Hepatocyte (in vitro differentiated cells): ENCODE data around the gene DTX3. TPM values are rescaled to one million over a fixed set of nuclear protein-coding genes. Genes with fewer than 3 reads are reported as not detected.
A peak's percentile ranks its signal among the peaks of the same experiment; 100 is the strongest.

Source experiments
- DNase-seq: peaks from one replicate; pipeline ENCODE4 v3.0.0-alpha.2; 2016; ENCODE audit warnings: low spot score
- H2AFZ ChIP-seq: fragments of 200-600 bp; sonication (generic); 2 replicates; pipeline ENCODE4 v1.6.0; 2016; ENCODE audit warnings: antibody characterized with exemption, mild to moderate bottlenecking
- H3K27ac ChIP-seq: fragments of 200-600 bp; sonication (generic); 2 replicates; pipeline ENCODE4 v1.5.1; 2016; ENCODE audit warnings: mild to moderate bottlenecking
- H3K27me3 ChIP-seq: fragments of 200-600 bp; sonication (generic); 2 replicates; pipeline ENCODE4 v1.6.1; 2016
- H3K36me3 ChIP-seq: fragments of 200-600 bp; sonication (generic); replicated peaks from 2 replicates; pipeline ENCODE4 v1.5.1; 2016; ENCODE audit warnings: low read depth; ENCODE audit not compliant: insufficient read depth
- H3K4me1 ChIP-seq: fragments of 200-600 bp; sonication (generic); 2 replicates; pipeline ENCODE4 v1.5.1; 2016; ENCODE audit warnings: mild to moderate bottlenecking, moderate library complexity; ENCODE audit not compliant: insufficient read depth
- H3K4me2 ChIP-seq: fragments of 200-600 bp; sonication (generic); 2 replicates; pipeline ENCODE4 v1.6.0; 2016
- H3K4me3 ChIP-seq: fragments of 200-600 bp; sonication (generic); 2 replicates; pipeline ENCODE4 v1.5.1; 2016; ENCODE audit warnings: mild to moderate bottlenecking
- H3K79me2 ChIP-seq: fragments of 200-600 bp; sonication (generic); 2 replicates; pipeline ENCODE4 v1.6.0; 2017; ENCODE audit warnings: mild to moderate bottlenecking
- H3K9me2 ChIP-seq: fragments of 200-600 bp; sonication (generic); replicated peaks from 2 replicates; pipeline ENCODE4 v1.6.0; 2017; ENCODE audit warnings: mild to moderate bottlenecking; ENCODE audit not compliant: insufficient read depth
- H3K9me3 ChIP-seq: fragments of 200-600 bp; sonication (generic); 2 replicates; pipeline ENCODE4 v1.5.1; 2016; ENCODE audit warnings: low read depth, mild to moderate bottlenecking
- H4K20me1 ChIP-seq: fragments of 200-600 bp; sonication (generic); 2 replicates; pipeline ENCODE4 v1.6.0; 2016; ENCODE audit warnings: mild to moderate bottlenecking; ENCODE audit not compliant: insufficient read depth, poor library complexity, severe bottlenecking
- EZH2 ChIP-seq: fragments of 200-600 bp; sonication (generic); IDR thresholded peaks from 2 replicates; pipeline ENCODE4 v1.6.1; 2016; ENCODE audit warnings: antibody characterized with exemption, mild to moderate bottlenecking, borderline replicate concordance
- EZH2phosphoT487 ChIP-seq: fragments of 200-600 bp; sonication (generic); IDR thresholded peaks from one replicate; pipeline ENCODE4 v1.6.1; 2018; ENCODE audit warnings: antibody characterized with exemption, mild to moderate bottlenecking, low read depth, moderate library complexity; ENCODE audit not compliant: unreplicated experiment, severe bottlenecking
- WGBS: methylation state at CpG from one replicate; pipeline ENCODE4 v1.1.6; 2016; ENCODE audit warnings: low lambda C conversion rate; ENCODE audit errors: missing lambda C conversion rate; 5-methylcytosine and 5-hydroxymethylcytosine counted together
- polyA plus RNA-seq: library from polyadenylated mRNA; unstranded; fragments of >200 nt; fragmentation: Nextera tagmentation; extraction: Ambion mirVana; gene quantifications from 2 replicates; pipeline ENCODE4 v1.2.1, GENCODE V29; 2016
- total RNA-seq: library from RNA; depleted of rRNA; stranded (reverse); fragments of >200 nt; gene quantifications from 2 replicates; pipeline ENCODE4 v1.2.3, GENCODE V29; 2014
- TF ChIP-seq, protein P1 (sequence below): fragments of 200-600 bp; sonication (generic); IDR thresholded peaks from 2 replicates; pipeline ENCODE4 v1.5.1; 2016; ENCODE audit warnings: antibody characterized with exemption, mild to moderate bottlenecking; ENCODE audit not compliant: poor library complexity

DTX3 gene
- total and polyA plus RNA-seq, 2 experiments from 2014 or later, result 19.9 to 31.2 TPM

DNA sequence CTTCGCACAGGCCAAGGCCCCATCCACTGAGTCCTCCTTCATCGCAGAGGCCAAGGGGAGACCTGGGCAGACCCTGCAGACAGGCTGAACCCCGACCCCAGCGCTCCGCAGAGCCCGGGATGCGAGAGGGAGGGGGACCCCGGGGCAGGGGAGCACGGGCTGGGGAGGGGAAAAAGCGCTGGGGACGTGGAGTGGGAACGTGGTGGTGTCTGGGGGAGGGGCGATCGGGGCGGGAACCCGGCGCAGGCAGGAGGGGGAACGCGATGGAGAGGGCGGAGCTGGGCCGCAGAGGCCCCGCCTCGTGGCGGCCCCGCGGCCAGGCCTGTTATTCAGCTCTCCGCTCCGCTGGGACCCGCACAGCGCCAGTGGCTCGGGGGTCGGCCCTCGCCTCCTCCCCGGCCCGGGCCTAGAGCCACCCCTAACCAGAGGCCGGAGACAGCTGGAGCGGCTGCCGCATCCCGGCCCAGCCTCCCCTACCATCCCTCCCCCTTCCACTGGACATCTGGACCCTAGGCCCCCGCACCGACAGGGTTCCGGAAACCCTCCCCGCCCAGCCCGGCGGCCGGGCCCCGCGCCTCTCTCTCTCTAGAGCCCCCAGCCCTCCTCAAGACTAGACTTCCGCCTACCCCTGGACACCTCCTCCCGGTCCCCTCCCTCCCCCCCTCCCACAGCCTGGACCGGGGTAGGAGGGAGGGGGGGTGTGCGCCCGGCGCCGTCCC lies 6.6 kb downstream of the DTX3 start, which contains the start of gene ARHGEF25:
TSS of gene ARHGEF25 (plus strand) at position 328 of the 719 bp plus-strand sequence. CDS start 460 bp downstream, outside the sequence.
- Histone ChIP-seq H3K9me2 (no peaks in the 10 kb centered on the region), H4K20me1 (no peaks in the 10 kb centered on the region), H3K79me2 (no peaks in the 10 kb centered on the region), H3K9me3 (no peaks in the 10 kb centered on the region), H2AFZ (peak within 1 kb of the TSS; percentile 94), H3K4me1 (peaks cover 13% of the 10 kb centered on the region), H3K27ac (peak within 1 kb of the TSS; percentile 57), H3K27me3 (peaks cover 52% of the 10 kb centered on the region), H3K36me3 (no peaks in the 10 kb centered on the region), H3K4me2 (peak within 1 kb of the TSS; percentile 94), H3K4me3 (peak within 1 kb of the TSS; percentile 57)
- TF ChIP-seq, protein P1, sequence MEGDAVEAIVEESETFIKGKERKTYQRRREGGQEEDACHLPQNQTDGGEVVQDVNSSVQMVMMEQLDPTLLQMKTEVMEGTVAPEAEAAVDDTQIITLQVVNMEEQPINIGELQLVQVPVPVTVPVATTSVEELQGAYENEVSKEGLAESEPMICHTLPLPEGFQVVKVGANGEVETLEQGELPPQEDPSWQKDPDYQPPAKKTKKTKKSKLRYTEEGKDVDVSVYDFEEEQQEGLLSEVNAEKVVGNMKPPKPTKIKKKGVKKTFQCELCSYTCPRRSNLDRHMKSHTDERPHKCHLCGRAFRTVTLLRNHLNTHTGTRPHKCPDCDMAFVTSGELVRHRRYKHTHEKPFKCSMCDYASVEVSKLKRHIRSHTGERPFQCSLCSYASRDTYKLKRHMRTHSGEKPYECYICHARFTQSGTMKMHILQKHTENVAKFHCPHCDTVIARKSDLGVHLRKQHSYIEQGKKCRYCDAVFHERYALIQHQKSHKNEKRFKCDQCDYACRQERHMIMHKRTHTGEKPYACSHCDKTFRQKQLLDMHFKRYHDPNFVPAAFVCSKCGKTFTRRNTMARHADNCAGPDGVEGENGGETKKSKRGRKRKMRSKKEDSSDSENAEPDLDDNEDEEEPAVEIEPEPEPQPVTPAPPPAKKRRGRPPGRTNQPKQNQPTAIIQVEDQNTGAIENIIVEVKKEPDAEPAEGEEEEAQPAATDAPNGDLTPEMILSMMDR, result no peak
- TF ChIP-seq EZH2phosphoT487 (no peak), EZH2 (no peak)
- DNase-seq, result peak; percentile 78
- 5% methylated on average over 7 of the region's 55 CpGs for WGBS

DNA sequence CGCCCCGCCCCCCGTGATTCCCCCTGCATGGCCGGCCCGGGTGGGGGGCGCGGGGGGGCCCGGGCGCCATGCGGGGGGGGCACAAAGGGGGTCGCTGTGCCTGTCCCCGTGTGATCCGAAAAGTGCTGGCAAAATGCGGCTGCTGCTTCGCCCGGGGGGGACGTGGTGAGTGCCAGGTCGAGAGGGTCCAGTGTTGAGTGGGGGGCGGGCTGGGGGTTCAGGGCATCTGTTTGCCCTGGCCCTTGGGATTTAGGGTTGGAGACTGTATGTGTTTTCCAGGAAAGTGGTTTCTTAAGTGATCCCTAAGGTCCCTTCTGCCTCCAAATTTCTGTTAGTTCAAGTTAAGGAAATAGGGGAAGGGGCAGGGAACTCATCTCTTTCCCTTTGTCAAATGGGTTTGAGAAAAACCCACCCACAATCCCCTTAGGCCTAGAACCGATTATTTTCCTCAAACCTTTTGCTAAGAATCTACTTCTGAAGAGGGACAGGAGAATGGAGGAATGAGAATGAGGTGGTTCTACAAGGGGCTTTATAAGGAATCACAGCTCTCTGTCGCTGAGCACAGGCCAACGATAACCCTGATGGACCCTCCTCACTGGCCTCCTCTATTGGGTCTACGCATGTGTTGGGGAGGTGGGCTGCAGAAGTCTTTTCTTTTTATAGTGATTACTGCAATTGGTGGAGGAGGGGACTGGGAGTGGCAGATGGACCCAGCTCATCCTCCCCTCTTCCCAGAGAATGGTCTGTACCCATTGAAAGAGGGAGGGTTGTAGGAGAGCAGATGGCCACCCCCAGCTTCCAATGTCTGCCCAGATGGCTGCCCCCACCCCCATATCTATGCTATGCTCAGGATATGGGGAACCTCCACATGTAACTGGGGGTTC lies 7.4 kb downstream of the DTX3 start:
- no peak for TF ChIP-seq EZH2
- TF ChIP-seq, protein P1, result no peak
- no peak for TF ChIP-seq EZH2phosphoT487
- DNase-seq, result no peak
- H2AFZ ChIP-seq, result peak overlapping the region; percentile 94

DNA sequence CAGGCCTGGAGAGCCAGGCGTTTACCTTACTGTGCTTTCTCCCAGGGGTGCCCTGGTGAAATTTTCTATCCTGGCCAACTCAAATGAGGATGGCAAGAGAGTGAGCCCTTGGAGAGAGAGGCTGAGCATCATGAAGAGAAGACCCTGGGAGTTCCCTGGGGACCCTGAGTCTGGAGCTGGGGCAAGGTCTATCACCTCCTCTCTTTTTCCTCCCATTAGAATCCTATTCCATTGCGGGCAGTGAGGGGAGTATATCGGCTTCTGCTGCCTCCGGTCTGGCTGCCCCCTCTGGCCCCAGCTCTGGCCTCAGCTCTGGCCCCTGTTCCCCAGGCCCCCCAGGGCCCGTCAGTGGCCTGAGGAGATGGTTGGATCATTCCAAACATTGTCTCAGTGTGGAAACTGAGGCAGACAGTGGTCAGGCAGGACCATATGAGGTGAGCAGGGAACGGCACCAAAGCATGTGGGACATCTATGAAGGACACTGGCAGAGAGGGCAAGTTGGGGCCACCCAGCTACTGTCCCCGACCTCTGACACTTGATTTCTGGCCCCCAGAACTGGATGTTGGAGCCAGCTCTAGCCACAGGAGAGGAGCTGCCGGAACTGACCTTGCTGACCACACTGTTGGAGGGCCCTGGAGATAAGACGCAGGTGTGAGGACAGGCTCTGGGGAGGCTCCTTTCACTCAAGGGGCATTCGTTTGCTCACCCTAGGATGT lies 8.2 kb downstream of the DTX3 start:
- Histone ChIP-seq H4K20me1 (no peaks in the 10 kb centered on the region), H3K9me3 (no peaks in the 10 kb centered on the region), H3K27ac (no peak overlapping the region), H3K36me3 (no peaks in the 10 kb centered on the region), H3K4me2 (no peak overlapping the region), H3K9me2 (no peaks in the 10 kb centered on the region), H3K4me1 (peaks cover 13% of the 10 kb centered on the region), H3K4me3 (no peak overlapping the region), H3K79me2 (no peaks in the 10 kb centered on the region), H3K27me3 (peaks cover 66% of the 10 kb centered on the region), H2AFZ (no peak overlapping the region)
- TF ChIP-seq, protein P1, result no peak
- TF ChIP-seq EZH2phosphoT487 (no peak), EZH2 (no peak)
- no peak for DNase-seq
- WGBS, result 87% methylated on average over 10 of the region's 10 CpGs

More for the DNA sequence above, 7.4 kb downstream of the DTX3 start:
- Histone ChIP-seq H4K20me1 (no peaks in the 10 kb centered on the region), H3K9me3 (no peaks in the 10 kb centered on the region), H3K36me3 (no peaks in the 10 kb centered on the region), H3K9me2 (no peaks in the 10 kb centered on the region), H3K4me1 (peaks cover 13% of the 10 kb centered on the region), H3K79me2 (no peaks in the 10 kb centered on the region), H3K4me2 (peak overlapping the region; percentile 94), H3K27ac (no peak overlapping the region), H3K27me3 (peaks cover 58% of the 10 kb centered on the region), H3K4me3 (peak overlapping the region; percentile 57)
- WGBS, result 18% methylated on average over 12 of the region's 23 CpGs
